ENCODE measurements around the gene TPGS1. TPM values are rescaled to one million over a fixed set of nuclear protein-coding genes. Genes with fewer than 3 reads are reported as not detected.

Gene TPGS1
- total and polyA plus RNA-seq, 2 donors (not counting 3 experiments of a cell fraction or from before 2014, with no cell fraction given) = 20.9 to 24.7 TPM

DNA sequence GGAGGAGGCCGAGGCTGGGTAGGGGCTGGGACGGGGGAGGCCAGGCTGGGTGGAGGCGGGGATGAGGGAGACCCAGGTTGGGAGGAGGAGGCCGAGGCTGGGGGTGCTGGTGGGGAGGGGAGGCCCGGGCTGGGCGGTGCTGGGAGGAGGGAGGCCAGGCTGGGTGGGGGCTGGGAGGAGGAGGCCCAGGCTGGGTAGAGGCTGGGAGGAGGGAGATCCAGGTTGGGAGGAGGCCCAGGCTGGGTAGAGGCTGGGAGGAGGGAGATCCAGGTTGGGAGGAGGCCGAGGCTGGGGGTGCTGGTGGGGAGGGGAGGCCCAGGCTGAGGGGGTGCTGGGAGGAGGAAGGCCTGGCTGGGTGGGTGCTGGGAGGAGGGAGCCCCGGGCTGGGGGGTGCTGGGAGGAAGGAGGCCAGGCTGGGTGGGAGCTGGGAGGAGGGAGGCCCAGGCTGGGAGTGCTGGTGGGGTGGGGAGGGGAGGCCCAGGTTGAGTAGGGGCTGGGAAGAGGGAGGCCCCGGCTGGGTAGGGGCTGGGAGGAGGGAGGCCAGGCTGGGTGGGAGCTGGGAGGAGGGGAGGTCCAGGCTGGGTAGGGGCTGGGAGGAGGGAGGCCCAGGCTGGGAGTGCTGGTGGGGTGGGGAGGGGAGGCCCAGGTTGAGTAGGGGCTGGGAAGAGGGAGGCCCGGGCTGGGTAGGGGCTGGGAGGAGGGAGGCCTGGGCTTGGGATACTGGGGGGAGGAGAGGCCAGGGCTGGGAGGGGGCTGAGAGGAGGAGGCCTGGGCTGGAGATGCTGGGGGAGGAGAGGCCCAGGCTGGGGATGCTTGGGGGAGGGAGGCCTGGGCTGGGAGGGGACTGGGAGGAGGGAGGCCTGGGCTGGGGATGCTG lies 10.7 kb downstream of the TPGS1 start:
- FAIRE-seq (no peak), DNase-seq (ENCODE audit: low read depth, low spot score) (no peak)
- BruUV-seq (replicated peaks) = no TSS peak
- Histone ChIP-seq H3K27me3 (ENCODE audit: control insufficient read depth in 2 of 2, insufficient read depth in 2 of 2, low read length in 2 of 2) (no peaks in the 10 kb centered on the region), H3K9ac (replicated peaks; ENCODE audit: extremely low read depth, insufficient read depth, low read length) (no peak overlapping the region), H3K4me2 (ENCODE audit: insufficient read depth, low read length) (no peak overlapping the region), H3K36me3 (ENCODE audit: control insufficient read depth in 2 of 2, extremely low read depth in 1 of 2, insufficient read depth in 2 of 2, low read length in 2 of 2) (no peaks in the 10 kb centered on the region), H3K9me3 (replicated peaks; ENCODE audit: control insufficient read depth, insufficient read depth, low read length) (no peaks in the 10 kb centered on the region), H3K27ac (ENCODE audit: insufficient read depth, low read depth, low read length) (no peak overlapping the region), H2AFZ (ENCODE audit: low read depth, low read length) (no peak overlapping the region), H4K20me1 (replicated peaks; ENCODE audit: control insufficient read depth, extremely low read depth, insufficient read depth, low read length) (no peaks in the 10 kb centered on the region), H3K4me3 (replicated peaks in 1 of 3; ENCODE audit: insufficient read depth in 1 of 3, low read depth in 1 of 3, low read length in 3 of 3) (no peak overlapping the region), H3K9me1 (replicated peaks; ENCODE audit: control insufficient read depth, extremely low read depth, insufficient read depth, low read length) (no peaks in the 10 kb centered on the region), H3K4me1 (ENCODE audit: control insufficient read depth, extremely low read depth, insufficient read depth, low read length) (no peaks in the 10 kb centered on the region), H3K79me2 (ENCODE audit: control insufficient read depth, insufficient read depth, low read length) (no peaks in the 10 kb centered on the region)
- intact Hi-C loops (cut with micrococcal nuclease) = no loop called here
- ChIA-PET CTCF (no interaction called here), POLR2A (interaction anchor here (0.7 kb wide), 1 partner anchor 8 kb away, joined by 4 read pairs; no protein-coding TSS in a partner anchor)
- dilution Hi-C loops (cut with MboI; ENCODE audit: extremely low pct_ligation_motif_present, low sequenced_read_pairs) = no loop called here
- TF ChIP-seq FOS (IDR thresholded peaks at IDR 0.05; ENCODE audit: borderline replicate concordance, insufficient read depth, low read length) = no peak
- TF ChIP-seq POLR2AphosphoS5 (IDR thresholded peaks at IDR 0.05; ENCODE audit: insufficient read depth, low read depth, low read length) = no peak
- TF ChIP-seq, protein P1, sequence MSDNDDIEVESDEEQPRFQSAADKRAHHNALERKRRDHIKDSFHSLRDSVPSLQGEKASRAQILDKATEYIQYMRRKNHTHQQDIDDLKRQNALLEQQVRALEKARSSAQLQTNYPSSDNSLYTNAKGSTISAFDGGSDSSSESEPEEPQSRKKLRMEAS (IDR thresholded peaks at IDR 0.05; ENCODE audit: insufficient read depth, insufficient read length) = no peak
- no peak for TF ChIP-seq MYC (IDR thresholded peaks at IDR 0.05; ENCODE audit: low read depth, low read length)
- no peak for TF ChIP-seq POLR2A (IDR thresholded peaks at IDR 0.05; ENCODE audit: low read depth, low read length)
- TF ChIP-seq EZH2 (IDR thresholded peaks at IDR 0.05; ENCODE audit: borderline replicate concordance, low read depth, low read length, severe bottlenecking) = no peak
- TF ChIP-seq, protein P2, sequence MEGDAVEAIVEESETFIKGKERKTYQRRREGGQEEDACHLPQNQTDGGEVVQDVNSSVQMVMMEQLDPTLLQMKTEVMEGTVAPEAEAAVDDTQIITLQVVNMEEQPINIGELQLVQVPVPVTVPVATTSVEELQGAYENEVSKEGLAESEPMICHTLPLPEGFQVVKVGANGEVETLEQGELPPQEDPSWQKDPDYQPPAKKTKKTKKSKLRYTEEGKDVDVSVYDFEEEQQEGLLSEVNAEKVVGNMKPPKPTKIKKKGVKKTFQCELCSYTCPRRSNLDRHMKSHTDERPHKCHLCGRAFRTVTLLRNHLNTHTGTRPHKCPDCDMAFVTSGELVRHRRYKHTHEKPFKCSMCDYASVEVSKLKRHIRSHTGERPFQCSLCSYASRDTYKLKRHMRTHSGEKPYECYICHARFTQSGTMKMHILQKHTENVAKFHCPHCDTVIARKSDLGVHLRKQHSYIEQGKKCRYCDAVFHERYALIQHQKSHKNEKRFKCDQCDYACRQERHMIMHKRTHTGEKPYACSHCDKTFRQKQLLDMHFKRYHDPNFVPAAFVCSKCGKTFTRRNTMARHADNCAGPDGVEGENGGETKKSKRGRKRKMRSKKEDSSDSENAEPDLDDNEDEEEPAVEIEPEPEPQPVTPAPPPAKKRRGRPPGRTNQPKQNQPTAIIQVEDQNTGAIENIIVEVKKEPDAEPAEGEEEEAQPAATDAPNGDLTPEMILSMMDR (IDR thresholded peaks at IDR 0.05; ENCODE audit: extremely low read depth in 1 of 2, insufficient read depth in 1 of 2, low read depth in 1 of 2, low read length in 2 of 2) = no peak
- TF ChIP-seq GATA2 (IDR thresholded peaks at IDR 0.05; ENCODE audit: insufficient read depth, insufficient read length, low read depth, low read length) = no peak
- no peak for TF ChIP-seq JUN (IDR thresholded peaks at IDR 0.05; ENCODE audit: borderline replicate concordance, insufficient read depth, insufficient read length, low read depth)

All from endothelial cell of umbilical vein (primary cell).